ENCODE results near the gene VAMP1. TPM values are rescaled to one million over a fixed set of nuclear protein-coding genes. Genes with fewer than 3 reads are reported as not detected.

Gene VAMP1
- total and polyA plus RNA-seq, 2 of the 13 experiments (the other 11 are each of a cell fraction or from before 2014, with no cell fraction given) = 2.5 to 7.4 TPM

GRCh38 chr12:6470375-6471163 is at the start of gene VAMP1 (continued):
- TF ChIP-seq ZNF710 (CRISPR knock-in tag; IDR thresholded peaks at IDR 0.05; ENCODE audit: borderline replicate concordance) (peak; percentile 85; the same call in 1 of the 2 replicates), MXD3 (CRISPR knock-in tag; IDR thresholded peaks at IDR 0.05) (peak; percentile 80; the same call in 1 of the 2 replicates), ZBTB7B (CRISPR knock-in tag; IDR thresholded peaks at IDR 0.05) (peak; percentile 43), ZNF687 (CRISPR knock-in tag; IDR thresholded peaks at IDR 0.05) (peak; percentile 91), TGIF2 (CRISPR knock-in tag; IDR thresholded peaks at IDR 0.05) (peak; percentile 62), DNMT1 (CRISPR knock-in tag; IDR thresholded peaks at IDR 0.05) (peak; percentile 53; the same call in 1 of the 2 replicates), CENPBD1 (CRISPR knock-in tag; IDR thresholded peaks at IDR 0.05; ENCODE audit: borderline replicate concordance, low read depth) (no peak), ZNF12 (CRISPR knock-in tag; IDR thresholded peaks at IDR 0.05) (peak; percentile 44; the same call in 1 of the 2 replicates), HNRNPUL1 (IDR thresholded peaks at IDR 0.05; ENCODE audit: low read depth, low read length) (peak; percentile 63; the same call in 1 of the 2 replicates), ZNF296 (CRISPR knock-in tag; conservative IDR thresholded peaks at IDR 0.05) (no peak), MTA1 (CRISPR knock-in tag; IDR thresholded peaks at IDR 0.05; ENCODE audit: borderline replicate concordance) (no peak), REPIN1 (CRISPR knock-in tag; IDR thresholded peaks at IDR 0.05; ENCODE audit: borderline replicate concordance, low read depth) (peak; percentile 93), MYNN (CRISPR knock-in tag; IDR thresholded peaks at IDR 0.05; ENCODE audit: low read depth) (peak; percentile 65; the same call in 1 of the 2 replicates), SAP130 (CRISPR knock-in tag; IDR thresholded peaks at IDR 0.05; ENCODE audit: low read depth) (peak; percentile 88), ZNF501 (CRISPR knock-in tag; IDR thresholded peaks at IDR 0.05) (peak; percentile 84), ZNF547 (CRISPR knock-in tag; IDR thresholded peaks at IDR 0.05) (peak; percentile 76), ZNF557 (CRISPR knock-in tag; IDR thresholded peaks at IDR 0.05) (peak; percentile 31; the same call in 1 of the 2 replicates), ZNF44 (CRISPR knock-in tag; IDR thresholded peaks at IDR 0.05) (no peak), ZNF589 (CRISPR knock-in tag; conservative IDR thresholded peaks at IDR 0.05) (0 out of 2 replicates have a peak, but pooled peaks have one; percentile 33), SP4 (CRISPR knock-in tag; IDR thresholded peaks at IDR 0.05) (peak; percentile 99), CERS6 (CRISPR knock-in tag; IDR thresholded peaks at IDR 0.05) (no peak), ZNF563 (CRISPR knock-in tag; IDR thresholded peaks at IDR 0.05) (peak; percentile 79; the same call in 1 of the 2 replicates)
